ENCODE data around the gene TRAF1.

DNA sequence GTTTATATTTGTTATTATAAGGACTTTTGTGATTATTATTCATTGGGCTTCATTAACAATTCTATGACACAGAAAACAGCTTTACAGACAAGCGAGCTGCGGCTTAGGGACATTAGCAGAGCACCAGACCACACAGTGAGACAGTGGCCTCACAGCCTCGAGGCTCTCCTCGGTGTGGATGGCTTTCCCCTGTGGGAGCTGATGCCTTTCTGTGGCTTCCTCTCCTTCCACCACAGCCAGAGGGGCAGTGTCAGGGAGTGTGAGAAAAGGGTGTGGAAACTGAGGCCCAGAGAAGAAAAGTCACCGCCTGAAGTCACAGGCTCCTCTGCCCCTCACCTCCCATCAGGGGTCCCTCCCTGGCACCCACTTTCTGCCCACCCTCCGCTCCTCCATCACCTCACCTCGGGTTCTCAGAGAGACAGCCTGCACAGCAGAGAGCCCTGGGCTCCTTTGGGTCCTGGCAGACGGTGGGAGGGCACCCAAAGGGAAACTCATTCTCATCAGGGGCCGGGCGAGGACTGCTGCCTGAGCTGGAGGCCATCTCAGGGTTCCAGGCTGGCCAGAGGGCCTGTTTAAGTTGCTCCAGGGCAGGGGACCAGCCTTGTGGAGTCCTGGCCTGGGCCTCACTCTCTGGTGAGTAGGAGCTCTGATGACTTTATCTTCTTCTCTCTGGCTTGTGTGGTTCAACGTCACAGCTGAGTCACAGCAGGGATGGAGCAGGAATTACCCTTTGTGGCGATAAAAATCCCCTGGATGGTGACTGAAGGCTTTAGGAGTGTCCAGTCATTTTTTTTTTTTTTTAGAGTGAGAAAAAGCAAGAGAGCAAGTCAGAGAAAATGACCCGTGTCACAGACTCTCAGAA is 830 bp downstream of the TRAF1 start:
- TF ChIP-seq EP300 (IDR thresholded peaks at IDR 0.05) (no peak), POLR2AphosphoS5 (IDR thresholded peaks at IDR 0.05) (no peak)

All from suprapubic skin (tissue), 4 donors.